ENCODE measurements around the gene SUMF2.
"Not testable (repeated sequence)": the region's sequence is repeated elsewhere in the genome, so short reads cannot be mapped to it uniquely, and the experiment has no call there.

Gene SUMF2

DNA sequence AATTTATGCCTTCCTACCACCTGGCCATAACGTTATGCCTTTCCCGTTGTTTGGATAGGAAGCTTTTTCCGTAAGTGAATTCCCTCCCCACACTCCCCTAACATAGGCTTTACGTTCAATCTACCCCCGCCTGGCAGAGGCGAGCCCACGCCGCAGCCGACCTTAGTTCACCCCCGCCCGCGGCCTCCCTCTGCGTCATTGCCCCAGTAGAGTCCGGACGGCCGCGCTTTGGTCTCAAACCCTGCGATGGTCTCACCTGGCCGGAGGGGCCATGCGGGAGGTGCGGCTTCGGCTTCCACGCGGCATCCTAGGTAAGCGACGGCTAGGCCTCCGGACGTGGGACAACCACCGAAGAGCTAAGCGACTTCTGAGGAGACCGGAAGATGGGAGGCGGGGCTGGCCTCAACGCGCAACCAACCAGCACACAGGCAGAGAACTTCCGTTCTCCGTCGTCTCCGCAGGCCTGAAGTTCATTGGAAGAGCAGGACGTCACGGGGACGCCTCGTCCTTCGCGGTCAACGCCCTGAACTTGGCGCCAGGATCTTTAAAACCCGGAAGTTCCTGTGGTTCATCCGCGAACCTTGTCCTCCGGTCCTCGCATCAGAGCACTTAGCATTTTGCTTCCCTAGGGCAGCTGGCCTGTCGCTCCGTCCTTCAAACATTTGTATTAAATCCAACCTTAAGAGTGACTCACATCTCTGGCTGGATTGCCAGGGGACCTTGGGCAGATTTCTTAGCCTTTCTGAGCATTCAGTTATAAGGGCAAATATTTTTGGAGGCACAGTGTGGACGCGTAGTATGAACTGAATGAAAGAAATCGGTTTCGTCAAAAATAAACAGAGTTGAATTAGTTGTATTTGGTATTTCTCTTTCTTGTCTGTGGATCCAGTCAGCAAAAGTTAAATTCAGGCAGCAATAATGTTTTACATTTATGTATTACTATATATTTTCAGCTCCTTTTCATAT, 42.3 kb downstream of the SUMF2 start, which contains the start of gene CHCHD2:
CHCHD2 (minus strand) TSS at position 369 of the 966 bp plus-strand sequence; CDS start at position 306, 63 bp downstream.
- DNase-seq (ENCODE audit: low read depth) = peak; percentile 84

DNA sequence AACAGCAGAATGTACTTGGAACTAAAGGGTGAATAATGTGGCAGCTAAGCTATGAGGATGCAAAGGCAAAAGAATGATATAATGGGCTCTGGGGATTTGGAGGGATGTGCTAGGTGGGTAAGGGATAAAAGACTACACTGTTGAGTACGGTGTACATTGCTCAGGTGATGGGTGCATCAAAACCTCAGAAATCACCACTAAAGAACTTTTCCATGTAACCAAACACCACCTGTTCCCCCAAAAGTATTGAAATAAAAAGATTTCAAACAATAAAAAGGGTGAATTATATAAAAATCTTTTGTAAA, 43.8 kb downstream of the SUMF2 start:
- DNase-seq (ENCODE audit: low read depth) = no peak

DNA sequence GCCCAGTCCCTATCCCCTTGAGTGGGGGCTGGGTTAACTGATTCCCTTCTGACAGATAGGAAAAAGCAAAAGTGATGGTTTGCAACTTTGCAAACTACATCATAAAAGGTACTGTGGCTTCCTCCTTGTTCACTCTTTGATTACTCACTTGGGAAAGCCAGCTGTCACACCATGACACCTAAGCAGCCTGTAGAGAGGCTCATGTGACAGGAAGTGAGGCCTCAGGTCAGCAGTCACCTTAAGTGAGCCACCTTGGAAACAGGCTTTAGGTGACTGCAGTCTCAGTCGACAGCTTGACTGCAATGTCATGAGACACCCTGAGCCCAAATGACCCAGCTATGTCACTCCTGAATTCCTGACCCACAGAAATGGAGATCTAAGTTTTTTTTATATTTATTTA, 46.5 kb downstream of the SUMF2 start:
- no peak for DNase-seq (ENCODE audit: low read depth)

DNA sequence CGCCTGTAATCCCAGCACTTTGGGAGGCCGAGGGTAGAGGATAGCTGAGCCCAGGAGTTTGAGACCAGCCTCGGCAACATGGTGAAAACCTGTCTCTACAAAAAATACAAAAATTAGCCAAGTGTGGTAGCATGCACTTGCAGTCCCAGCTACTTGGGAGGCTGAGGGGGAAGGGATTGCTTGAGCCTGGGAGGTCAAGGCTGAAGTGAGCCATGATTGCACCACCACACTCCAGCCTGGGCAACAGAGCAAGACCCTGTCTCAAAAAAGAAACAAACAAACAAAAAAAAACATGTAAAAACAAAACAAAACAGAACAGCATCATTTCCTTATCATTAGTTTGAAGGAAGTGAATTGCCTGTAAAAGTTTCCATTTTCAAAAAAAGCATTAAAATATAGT, 48.2 kb downstream of the SUMF2 start:
- DNase-seq (ENCODE audit: low read depth) = not testable (repeated sequence)

DNA sequence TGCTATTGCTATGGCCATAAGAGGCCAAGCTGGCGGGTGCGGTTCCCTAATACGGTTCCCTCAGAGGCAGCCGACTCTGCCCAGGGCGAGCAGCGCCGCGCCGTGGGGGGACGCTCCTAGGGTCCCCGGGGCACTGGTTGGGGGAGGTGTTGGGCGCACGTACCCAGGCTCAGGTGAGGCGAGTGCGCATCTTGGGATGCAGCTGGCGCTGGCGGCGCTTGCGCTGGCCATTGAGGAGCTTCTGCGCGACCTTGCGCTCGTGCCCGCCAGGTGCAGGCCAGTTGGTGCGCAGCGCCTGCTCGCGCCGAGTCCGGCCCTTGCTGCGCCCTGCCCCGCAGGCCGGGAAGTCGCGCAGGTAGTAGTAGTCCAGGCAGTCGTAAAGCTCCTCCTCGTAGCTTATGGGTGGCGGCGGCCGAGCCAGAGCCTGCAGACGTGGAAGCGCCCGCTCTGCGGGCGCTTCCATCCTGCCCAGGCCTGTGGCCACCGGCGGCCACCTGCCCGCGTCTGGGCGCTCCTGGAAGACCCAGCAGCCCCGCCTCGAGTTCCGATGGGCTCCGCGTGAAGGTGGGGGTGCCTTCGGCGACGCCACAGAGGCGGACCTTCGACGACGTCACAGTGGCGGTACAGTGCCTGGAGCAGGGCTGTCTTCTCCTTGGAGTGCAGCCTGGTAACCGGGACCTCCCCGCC, 51.9 kb downstream of the SUMF2 start, which contains the start of gene NUPR2:
NUPR2 (minus strand) TSS at position 566 of the 687 bp plus-strand sequence; CDS start at position 463, 103 bp downstream.
- no peak for DNase-seq (ENCODE audit: low read depth)

DNA sequence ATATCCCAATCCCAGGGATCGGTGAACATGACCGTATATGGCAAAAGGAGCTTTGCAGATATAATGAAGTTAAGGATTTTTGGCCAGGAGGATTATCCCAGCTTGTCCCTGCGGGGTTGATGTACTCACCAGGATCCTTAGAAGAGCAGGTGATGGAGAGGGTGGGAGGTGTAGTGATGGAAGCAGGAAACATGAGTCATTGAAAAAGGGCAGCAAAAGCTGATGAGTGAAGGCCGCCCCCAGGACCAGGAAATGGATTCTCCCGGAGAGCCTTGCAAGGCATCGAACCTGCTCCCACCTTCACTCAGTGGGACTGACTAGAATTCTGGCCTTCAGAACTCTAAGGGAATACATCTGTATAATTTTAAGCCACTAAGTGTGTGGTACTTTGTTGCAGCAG, 57.4 kb downstream of the SUMF2 start:
- no peak for DNase-seq (ENCODE audit: low read depth)

DNA sequence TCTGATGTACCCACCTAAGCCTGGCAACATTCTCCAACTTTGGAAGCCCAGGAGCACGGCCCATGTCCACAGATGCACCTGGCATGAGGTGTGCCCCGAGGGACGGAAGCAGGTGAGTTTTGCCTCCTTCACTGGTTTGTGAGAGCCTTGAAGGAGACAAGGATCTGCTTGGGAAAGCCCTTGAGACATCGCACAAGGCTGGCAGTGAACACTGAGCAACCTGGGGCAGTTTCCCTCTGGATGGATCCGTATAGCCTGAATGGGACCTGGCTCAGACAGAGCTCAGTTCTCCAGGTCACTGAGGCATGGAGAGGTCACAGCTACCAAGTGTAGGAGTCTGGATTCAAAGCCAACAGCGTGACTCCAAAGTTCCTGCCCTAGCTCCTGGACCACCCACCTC, 60.9 kb downstream of the SUMF2 start:
- no peak for DNase-seq (ENCODE audit: low read depth)

DNA sequence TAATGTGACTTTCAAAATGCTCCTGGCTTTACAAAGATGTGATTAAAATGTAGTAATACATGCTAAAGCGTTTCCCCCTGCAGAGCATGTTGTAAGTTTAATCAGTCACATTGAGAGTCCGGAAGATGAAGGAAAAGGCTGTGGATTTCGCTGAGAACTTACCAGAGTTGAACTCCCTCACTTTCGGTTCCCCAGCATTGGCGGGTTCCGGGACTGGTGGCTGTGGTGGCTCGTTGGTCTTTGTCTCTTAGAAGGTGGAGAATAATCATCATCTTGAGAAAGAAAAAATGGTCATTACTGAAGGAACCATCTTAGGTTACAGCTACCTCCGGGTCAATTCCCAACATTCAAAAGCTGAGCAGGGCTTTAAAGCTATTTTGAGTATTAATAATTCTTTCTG, 61.7 kb downstream of the SUMF2 start:
- DNase-seq (ENCODE audit: low read depth) = no peak

DNA sequence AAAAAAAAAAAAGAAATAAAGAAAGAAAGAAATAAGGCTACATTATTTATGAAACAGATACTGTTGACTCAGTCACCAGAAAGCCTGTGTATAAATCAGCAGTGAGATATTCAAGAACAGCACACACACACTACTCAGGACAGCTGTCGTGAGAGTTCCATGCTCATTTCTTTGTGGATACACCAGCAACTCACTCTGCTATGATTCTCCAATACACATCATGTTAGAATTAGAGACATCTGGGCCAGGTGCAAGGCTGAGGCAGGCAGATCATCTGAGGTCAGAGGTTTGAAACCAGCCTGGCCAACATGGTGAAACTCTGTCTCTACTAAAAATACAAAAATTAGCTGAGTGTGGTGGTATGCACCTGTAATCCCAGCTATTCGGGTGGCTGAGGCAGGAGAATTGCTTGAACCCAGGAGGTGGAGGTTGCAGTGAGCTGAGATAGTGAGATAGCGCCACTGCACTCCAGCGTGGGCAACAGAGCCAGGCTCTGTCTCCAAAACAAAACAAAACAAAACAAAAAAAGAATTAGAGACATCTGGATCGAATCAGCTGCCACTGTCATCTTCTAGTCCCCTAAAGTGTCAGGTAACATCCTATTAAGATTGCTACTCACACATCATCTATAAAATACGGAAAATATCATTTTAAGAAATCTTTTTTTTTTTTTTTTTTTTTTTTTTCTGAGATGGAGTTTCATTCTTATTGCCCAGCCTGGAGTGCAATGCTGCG, 63.3 kb downstream of the SUMF2 start:
- DNase-seq (ENCODE audit: low read depth) = no peak

Data from stimulated activated CD8-positive, alpha-beta memory T cell treated with anti-CD3 and anti-CD28 coated beads, Interleukin-12 subunit alpha, Interleukin-12 subunit beta, amount 100 ng/mL, for 4 hours (primary cell).